Hepatocyte (in vitro differentiated cells): Measurements from ENCODE around the gene PFDN6. TPM values are rescaled to one million over a fixed set of nuclear protein-coding genes. Genes with fewer than 3 reads are reported as not detected.

Experiments used
- DNase-seq: peaks from one replicate; pipeline ENCODE4 v3.0.0-alpha.2; 2016; ENCODE audit warnings: low spot score
- H2AFZ ChIP-seq: fragments of 200-600 bp; sonication (generic); 2 replicates; pipeline ENCODE4 v1.6.0; 2016; ENCODE audit warnings: antibody characterized with exemption, mild to moderate bottlenecking
- H3K27ac ChIP-seq: fragments of 200-600 bp; sonication (generic); 2 replicates; pipeline ENCODE4 v1.5.1; 2016; ENCODE audit warnings: mild to moderate bottlenecking
- H3K27me3 ChIP-seq: fragments of 200-600 bp; sonication (generic); 2 replicates; pipeline ENCODE4 v1.6.1; 2016
- H3K36me3 ChIP-seq: fragments of 200-600 bp; sonication (generic); replicated peaks from 2 replicates; pipeline ENCODE4 v1.5.1; 2016; ENCODE audit warnings: low read depth; ENCODE audit not compliant: insufficient read depth
- H3K4me1 ChIP-seq: fragments of 200-600 bp; sonication (generic); 2 replicates; pipeline ENCODE4 v1.5.1; 2016; ENCODE audit warnings: mild to moderate bottlenecking, moderate library complexity; ENCODE audit not compliant: insufficient read depth
- H3K4me2 ChIP-seq: fragments of 200-600 bp; sonication (generic); 2 replicates; pipeline ENCODE4 v1.6.0; 2016
- H3K4me3 ChIP-seq: fragments of 200-600 bp; sonication (generic); 2 replicates; pipeline ENCODE4 v1.5.1; 2016; ENCODE audit warnings: mild to moderate bottlenecking
- H3K79me2 ChIP-seq: fragments of 200-600 bp; sonication (generic); 2 replicates; pipeline ENCODE4 v1.6.0; 2017; ENCODE audit warnings: mild to moderate bottlenecking
- H3K9me2 ChIP-seq: fragments of 200-600 bp; sonication (generic); replicated peaks from 2 replicates; pipeline ENCODE4 v1.6.0; 2017; ENCODE audit warnings: mild to moderate bottlenecking; ENCODE audit not compliant: insufficient read depth
- H3K9me3 ChIP-seq: fragments of 200-600 bp; sonication (generic); 2 replicates; pipeline ENCODE4 v1.5.1; 2016; ENCODE audit warnings: low read depth, mild to moderate bottlenecking
- H4K20me1 ChIP-seq: fragments of 200-600 bp; sonication (generic); 2 replicates; pipeline ENCODE4 v1.6.0; 2016; ENCODE audit warnings: mild to moderate bottlenecking; ENCODE audit not compliant: insufficient read depth, poor library complexity, severe bottlenecking
- CTCF ChIP-seq: fragments of 200-600 bp; sonication (generic); IDR thresholded peaks from 2 replicates; pipeline ENCODE4 v1.5.1; 2016; ENCODE audit warnings: antibody characterized with exemption, mild to moderate bottlenecking; ENCODE audit not compliant: poor library complexity
- EZH2 ChIP-seq: fragments of 200-600 bp; sonication (generic); IDR thresholded peaks from 2 replicates; pipeline ENCODE4 v1.6.1; 2016; ENCODE audit warnings: antibody characterized with exemption, mild to moderate bottlenecking, borderline replicate concordance
- EZH2phosphoT487 ChIP-seq: fragments of 200-600 bp; sonication (generic); IDR thresholded peaks from one replicate; pipeline ENCODE4 v1.6.1; 2018; ENCODE audit warnings: antibody characterized with exemption, mild to moderate bottlenecking, low read depth, moderate library complexity; ENCODE audit not compliant: unreplicated experiment, severe bottlenecking
- WGBS: methylation state at CpG from one replicate; pipeline ENCODE4 v1.1.6; 2016; ENCODE audit warnings: low lambda C conversion rate; ENCODE audit errors: missing lambda C conversion rate; 5-methylcytosine and 5-hydroxymethylcytosine counted together
- polyA plus RNA-seq: library from polyadenylated mRNA; unstranded; fragments of >200 nt; fragmentation: Nextera tagmentation; extraction: Ambion mirVana; gene quantifications from 2 replicates; pipeline ENCODE4 v1.2.1, GENCODE V29; 2016
- total RNA-seq: library from RNA; depleted of rRNA; stranded (reverse); fragments of >200 nt; gene quantifications from 2 replicates; pipeline ENCODE4 v1.2.3, GENCODE V29; 2014

Gene PFDN6
- total and polyA plus RNA-seq, 2 experiments from 2014 or later = 19.5 to 52.7 TPM

- Histone ChIP-seq H2AFZ (peak overlapping the region; percentile 24), H3K36me3 (no peaks in the 10 kb centered on the region), H3K79me2 (peaks cover 29% of the 10 kb centered on the region), H3K9me2 (no peaks in the 10 kb centered on the region), H3K27me3 (no peaks in the 10 kb centered on the region), H3K4me2 (peak overlapping the region; percentile 88), H4K20me1 (no peaks in the 10 kb centered on the region), H3K9me3 (no peaks in the 10 kb centered on the region), H3K27ac (peak overlapping the region; percentile 54), H3K4me3 (peak overlapping the region; percentile 26), H3K4me1 (peaks cover 13% of the 10 kb centered on the region)
- no peak for TF ChIP-seq EZH2
- TF ChIP-seq EZH2phosphoT487 = no peak
- no peak for TF ChIP-seq CTCF
- WGBS = 6% methylated on average over 14 of the region's 14 CpGs
- no peak for DNase-seq
Measured at GRCh38 chr6:33289784-33290315, 449 bp downstream of the PFDN6 start.

GRCh38 chr6:33290459-33290858, 1.1 kb downstream of the PFDN6 start:
- Histone ChIP-seq H3K4me3 (peak overlapping the region; percentile 26), H3K79me2 (peaks cover 29% of the 10 kb centered on the region)

GRCh38 chr6:33292996-33293682, 3.7 kb downstream of the PFDN6 start:
- H3K27ac ChIP-seq = no peak overlapping the region
- no peak overlapping the region for H2AFZ ChIP-seq
- no peak overlapping the region for H3K4me2 ChIP-seq
- WGBS = 94% methylated on average over 16 of the region's 16 CpGs
- H3K79me2 ChIP-seq = peaks cover 39% of the 10 kb centered on the region
- DNase-seq = no peak
- no peaks in the 10 kb centered on the region for H3K9me3 ChIP-seq
- H3K27me3 ChIP-seq = no peaks in the 10 kb centered on the region
- H4K20me1 ChIP-seq = no peaks in the 10 kb centered on the region
- H3K36me3 ChIP-seq = no peaks in the 10 kb centered on the region
- H3K9me2 ChIP-seq = no peaks in the 10 kb centered on the region
- no peak overlapping the region for H3K4me3 ChIP-seq
- TF ChIP-seq EZH2 = no peak
- TF ChIP-seq CTCF = no peak
- no peak for TF ChIP-seq EZH2phosphoT487
- H3K4me1 ChIP-seq = peaks cover 16% of the 10 kb centered on the region

More at GRCh38 chr6:33290459-33290858, 1.1 kb downstream of the PFDN6 start:
- Histone ChIP-seq H3K9me3 (no peaks in the 10 kb centered on the region), H3K9me2 (no peaks in the 10 kb centered on the region), H3K4me1 (peaks cover 13% of the 10 kb centered on the region), H2AFZ (no peak overlapping the region), H3K36me3 (no peaks in the 10 kb centered on the region), H3K4me2 (peak overlapping the region; percentile 88), H3K27me3 (no peaks in the 10 kb centered on the region), H4K20me1 (no peaks in the 10 kb centered on the region), H3K27ac (peak overlapping the region; percentile 54)
- DNase-seq = no peak
- no peak for TF ChIP-seq CTCF
- TF ChIP-seq EZH2 = no peak
- TF ChIP-seq EZH2phosphoT487 = no peak
- WGBS = 87% methylated on average over 7 of the region's 7 CpGs
